ENCODE measurements around the gene ASB15.
"Not testable (repeated sequence)": the region's sequence is repeated elsewhere in the genome, so short reads cannot be mapped to it uniquely, and the experiment has no call there.

Gene ASB15

DNA sequence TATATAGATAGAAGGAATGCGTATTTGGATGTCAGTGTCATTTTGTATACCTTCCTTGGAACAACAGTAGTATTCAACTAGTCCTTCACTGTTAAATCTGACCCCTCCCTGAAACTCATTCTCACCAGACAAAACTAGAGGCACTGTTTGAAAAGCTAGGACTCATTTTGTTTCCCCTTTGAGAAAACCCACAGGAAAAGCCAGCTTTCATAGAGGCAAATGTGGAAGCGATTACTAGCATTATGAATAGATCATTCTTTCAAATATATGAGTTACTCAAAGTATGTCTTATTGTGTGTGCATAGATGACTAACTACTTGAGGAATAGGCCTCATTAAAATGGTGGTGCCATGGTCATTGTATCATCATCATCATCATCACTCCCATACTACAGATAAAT lies 1.9 kb upstream of the ASB15 start:
- DNase-seq: no peak

DNA sequence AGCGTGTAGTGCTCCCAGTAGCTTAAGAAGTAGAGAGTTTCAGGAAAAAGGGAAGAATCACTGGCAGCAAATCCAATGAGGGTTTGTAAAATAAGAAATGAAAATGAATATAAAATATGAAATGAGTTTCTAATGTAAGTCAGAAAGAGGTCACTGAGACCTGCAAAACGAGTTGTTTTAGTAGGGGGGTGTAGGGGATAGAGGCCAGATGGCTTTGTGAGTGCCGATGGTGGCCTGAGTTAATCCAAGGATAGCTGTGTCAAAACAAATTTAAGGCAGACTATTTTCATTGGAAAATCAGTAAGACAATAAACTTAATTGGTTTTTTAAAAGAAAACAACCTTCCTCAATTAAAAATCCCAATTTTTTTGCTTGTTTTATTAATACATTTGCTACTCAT lies 745 bp upstream of the ASB15 start:
- DNase-seq: no peak

DNA sequence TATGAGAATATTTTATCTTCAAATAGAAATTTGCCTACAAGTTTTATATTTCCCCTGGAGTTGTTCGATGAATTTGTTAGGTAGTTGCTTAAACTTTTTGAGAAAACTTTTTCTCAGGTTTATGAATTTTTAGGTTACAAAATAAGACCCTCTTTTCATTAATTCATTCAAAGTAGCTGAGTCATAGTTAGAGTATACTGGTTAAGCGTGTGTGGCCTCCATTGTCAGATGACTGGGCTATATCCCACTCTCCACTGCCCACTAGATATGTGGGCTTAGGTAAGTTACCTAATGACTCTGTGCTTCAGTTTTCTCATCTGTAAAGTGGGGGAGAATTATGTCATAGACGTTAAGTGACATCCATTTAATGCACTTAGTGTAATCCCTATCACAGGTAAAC lies 1.0 kb downstream of the ASB15 start:
- no peak for DNase-seq

DNA sequence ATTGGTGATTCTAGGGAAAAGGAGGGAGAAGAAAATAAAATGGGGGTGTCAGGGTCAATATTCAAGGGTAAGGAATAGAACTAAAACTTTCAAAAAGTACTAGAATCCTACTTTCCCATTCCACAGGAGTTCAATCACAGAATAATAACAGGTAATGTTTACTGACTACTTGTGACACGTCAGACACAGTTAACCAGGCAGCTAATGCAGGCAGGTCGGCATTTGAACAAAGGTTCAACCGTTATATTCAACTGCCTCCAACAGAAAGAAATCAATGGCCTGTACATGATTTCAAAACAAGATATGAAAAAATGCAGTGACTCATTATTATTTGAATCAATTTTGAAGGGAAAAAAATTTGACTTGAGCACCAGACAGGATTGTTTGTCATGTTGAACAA lies 3.1 kb downstream of the ASB15 start:
- no peak for DNase-seq

DNA sequence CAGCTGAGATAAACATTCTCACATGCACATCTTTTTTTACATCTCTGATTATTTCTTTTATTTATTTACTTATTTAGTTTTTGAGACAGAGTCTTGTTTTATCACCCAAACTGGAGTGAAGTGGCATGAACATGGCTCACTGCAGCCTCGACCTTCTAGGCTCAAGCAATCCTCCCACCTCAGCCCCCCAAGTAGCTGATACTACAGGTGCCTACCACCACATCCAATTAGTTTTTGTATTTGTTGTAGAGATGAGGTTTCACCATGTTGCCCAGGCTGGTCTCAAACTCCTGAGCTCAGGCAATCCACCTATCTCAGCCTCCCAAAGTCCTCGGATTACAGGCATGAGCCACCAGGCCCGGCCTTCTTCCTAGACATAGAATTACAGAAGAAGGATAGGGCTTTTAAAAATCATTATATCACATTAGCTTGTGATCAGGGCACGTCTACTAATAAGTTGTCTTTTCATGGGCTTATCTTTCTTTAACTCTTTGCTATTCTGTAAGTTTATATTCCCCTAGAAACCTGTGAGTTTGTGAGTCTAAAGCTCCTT lies 5.9 kb downstream of the ASB15 start:
- DNase-seq: no peak

DNA sequence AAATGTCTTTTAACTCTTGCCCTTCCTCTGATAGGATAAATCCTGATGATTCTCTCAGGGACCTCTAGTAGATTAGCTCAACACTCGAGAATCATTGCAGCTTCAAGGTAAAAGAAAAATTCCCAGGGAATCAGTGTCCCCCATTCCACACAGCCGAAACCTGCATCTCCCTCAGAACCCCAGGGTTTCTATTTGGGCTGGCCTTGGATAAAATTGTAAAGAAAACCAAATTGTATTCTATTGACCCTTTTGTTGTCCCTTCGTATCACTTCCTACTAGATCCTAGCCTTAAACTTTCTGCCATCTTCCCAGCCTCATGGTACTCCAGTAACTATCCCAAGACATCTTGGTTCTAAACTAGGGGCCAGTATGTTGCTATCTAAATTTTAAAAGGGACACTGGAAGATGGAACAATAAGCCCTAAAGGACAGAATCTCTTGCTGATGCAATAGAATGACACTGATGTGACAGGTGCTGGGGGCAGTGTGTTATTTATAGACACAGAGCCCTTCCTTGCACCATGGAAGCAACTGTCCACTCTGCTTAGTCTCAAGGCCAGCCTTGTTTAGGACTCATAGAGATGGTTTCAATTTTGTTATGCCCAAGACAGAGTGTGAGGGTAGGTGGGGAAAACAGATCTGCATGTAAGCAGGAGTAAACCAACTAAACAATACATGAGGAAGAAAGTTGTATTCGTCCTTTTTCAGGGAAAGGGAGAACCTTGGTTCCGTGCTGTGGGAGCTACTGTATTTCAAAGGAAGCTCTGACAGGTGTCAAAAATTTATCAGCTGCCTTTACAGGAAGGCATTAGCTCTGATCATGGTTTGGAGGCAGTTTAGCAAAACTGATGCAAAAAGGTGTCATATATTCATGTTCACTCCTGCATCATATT lies 7.6 kb downstream of the ASB15 start:
- no peak for DNase-seq

DNA sequence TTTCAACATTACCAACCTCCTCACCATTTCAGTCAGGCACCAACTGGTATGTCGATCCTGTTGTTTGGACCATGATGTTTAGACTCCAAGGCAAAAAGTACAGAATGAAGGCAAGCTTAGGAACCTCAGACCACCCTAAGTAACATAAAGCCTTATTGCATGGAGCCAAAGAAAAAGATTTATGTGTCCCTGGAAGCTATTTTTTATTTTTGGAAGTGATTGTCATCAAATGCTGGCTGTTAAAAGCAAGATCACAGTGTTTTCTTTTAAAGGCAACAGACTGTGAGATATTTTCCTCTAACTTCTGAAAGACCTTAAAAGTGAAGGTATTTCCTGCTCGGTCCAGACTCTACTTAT lies 8.2 kb downstream of the ASB15 start:
- no peak for DNase-seq

DNA sequence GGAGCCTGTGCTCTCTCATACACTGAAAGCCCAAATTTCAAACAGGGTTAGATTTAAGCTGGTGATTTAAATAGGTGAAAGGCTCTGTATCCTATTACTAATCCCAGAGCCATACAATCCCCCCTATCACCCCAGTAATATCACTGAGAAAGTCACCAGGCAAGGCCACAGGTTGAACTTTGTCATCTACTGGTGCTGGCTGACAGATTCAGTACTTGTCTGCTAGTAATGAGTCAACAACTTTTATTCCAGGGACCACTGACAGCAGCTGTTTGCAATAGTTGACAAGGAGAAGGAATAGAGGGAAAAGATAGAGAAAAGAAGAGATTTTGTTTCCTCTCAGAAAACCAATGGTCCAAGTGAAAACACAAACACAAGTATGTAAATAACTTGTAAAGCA lies 10.4 kb downstream of the ASB15 start:
- no peak for DNase-seq

DNA sequence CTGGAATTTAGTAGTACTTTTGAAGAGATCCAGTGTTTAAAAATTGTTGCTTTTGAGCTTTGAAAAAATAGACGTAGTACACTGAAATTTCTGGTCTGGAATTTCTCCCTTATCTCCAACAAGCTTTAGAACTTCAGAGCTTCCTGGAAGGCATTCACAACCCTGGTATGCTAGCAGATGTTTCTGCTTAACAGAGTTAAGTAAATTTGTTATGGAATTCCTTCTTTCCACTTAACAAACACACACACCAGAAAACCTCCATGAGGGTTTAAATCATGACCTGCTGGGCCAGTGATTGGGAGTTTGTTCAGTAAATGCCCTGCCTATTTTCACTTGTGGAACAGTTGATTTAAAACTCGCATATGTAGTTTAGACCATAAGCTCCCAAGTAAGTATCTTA lies 13.7 kb downstream of the ASB15 start:
- no peak for DNase-seq

DNA sequence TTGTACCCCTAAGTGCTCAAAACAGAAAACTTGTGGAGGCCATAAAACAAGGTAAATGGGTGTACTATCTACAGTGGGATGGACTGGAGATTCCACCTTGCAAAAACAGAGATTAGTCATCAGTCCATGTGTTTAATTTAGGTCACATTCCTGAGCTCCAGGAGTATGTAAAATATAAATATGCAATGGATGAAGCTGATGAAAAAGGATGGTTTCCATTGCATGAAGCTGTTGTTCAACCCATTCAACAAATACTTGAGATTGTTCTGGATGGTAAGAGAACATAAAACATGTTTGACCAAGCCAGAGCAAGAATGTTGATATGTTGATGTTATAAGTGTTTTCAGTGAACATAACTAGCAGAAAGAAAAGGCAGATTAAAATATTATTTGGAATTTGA lies 14.6 kb downstream of the ASB15 start:
- DNase-seq: no peak

DNA sequence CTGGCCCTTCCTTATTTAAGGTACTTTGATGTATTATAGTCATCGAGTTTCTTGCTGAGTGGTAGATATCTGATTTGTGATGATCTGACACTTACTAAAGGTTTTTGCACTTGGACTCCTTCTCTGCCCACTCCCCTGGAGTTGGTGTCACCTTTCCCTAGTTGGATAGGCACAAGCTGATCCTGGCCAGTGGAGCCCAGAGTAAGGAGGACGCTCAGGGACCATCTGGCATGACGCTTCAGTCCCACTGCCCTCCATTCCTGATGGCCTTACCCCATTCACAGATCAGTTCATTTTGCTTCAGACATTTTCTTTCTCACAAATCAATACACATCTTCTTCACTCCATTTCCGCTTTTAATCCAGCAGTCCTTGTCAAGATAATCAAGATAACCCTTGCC lies 20.1 kb downstream of the ASB15 start:
- DNase-seq: no peak

DNA sequence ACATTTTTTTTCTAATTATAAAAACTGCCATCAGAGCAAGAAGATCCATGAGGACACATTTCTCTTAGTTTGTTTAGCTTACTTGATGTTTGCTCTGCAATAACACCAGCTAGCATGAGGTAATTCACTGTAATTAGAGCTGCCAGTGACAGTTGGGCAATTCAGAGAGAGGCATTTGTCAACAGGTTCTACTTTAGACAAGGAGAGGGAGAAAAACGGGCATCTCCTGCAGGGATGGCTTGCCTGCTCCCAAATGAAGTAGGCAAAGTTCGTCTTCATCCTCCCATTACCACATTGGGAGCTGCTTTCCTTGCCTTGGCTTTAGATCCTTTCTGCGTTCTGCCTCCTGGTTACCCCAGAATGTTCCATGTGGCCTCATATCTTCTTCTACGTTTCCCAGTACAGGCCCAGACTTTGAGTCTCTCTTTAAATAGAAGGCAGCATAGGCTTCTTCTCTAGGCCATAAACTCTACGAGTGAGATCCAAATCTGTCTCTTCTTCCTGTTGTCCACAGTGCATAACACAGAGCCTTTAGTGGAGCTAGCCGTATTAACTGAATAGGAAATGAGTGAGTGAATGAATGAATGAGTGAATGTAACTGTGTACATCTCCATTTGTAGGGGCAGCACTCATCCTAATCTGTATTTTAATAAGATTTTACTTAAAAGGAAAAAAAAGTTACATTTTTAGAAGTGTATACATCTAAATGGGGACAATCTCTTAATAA lies 21.2 kb downstream of the ASB15 start:
- no peak for DNase-seq

DNA sequence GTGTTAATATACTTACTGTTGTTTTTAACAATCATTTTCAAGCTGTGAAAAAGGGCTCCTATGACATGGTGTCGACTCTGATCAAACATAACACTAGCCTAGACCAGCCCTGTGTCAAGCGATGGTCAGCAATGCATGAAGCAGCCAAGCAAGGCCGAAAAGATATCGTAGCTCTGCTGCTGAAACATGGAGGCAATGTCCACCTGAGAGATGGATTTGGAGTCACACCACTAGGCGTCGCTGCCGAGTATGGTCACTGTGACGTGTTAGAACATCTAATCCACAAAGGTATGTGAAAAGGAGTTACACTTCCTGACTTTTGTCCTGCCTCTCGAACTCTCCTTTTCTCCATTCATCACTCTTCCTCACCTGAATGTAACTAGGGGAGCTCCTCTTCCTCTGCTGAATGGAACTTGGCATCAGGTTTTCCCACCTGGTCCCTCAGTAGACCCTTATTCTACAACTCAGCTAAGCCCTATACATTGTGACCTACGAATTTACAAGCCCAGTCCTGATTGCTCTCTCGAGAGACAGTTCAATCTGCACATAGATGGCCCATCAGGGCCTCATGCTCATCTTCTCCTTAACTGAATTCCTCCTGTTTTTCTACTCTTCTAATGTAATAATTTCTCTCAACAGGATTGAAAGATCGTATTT lies 23.0 kb downstream of the ASB15 start:
- no peak for DNase-seq

DNA sequence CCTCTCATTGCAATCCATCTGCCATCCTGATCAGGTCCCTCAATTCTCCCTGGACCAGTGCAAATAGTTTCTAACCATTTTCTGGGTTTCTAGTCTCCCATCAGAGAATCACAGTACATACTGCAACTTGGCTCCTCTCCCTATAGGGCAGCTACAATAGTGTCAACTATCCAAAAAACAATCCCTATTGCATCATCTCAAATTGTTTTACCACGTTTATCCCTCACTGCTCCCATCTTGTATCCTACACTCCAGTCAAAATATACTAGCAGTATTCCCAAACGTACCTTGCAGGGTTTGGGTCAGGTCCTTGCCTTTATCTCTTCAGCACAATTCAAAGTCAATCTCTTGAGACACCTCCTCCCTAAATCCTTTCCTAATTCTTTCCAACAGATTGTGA lies 23.6 kb downstream of the ASB15 start:
- DNase-seq: no peak

DNA sequence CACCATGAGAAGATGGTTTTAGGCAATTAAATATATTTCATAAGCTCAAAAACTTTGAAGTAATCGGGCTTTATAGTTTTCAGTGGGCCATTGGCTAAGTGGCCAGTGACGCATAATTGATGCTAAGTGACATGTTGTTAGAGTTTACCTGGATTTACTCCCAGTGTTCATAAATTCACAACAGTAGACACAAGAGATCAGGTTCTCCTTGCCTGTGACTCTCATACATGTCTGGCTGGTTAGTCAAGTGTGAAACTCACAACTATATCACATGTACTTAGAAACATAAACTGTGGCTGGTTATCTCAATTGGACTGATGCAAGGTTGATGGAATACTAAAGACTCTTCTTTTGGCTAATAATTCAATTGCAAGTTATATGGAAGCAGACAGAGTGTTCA lies 26.2 kb downstream of the ASB15 start:
- no peak for DNase-seq

DNA sequence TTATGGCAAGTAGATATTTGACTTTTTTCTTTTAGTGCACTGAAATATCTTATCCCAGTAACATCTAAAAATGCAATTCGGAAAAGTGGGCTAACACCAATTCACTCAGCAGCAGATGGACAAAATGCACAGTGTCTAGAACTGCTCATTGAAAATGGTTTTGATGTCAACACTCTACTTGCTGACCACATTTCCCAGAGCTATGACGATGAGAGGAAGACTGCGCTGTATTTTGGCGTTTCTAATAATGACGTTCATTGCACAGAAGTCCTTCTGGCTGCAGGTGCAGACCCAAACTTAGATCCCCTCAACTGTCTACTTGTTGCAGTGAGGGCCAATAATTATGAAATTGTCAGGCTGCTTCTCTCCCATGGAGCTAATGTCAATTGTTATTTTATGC lies 27.2 kb downstream of the ASB15 start:
- no peak for DNase-seq

DNA sequence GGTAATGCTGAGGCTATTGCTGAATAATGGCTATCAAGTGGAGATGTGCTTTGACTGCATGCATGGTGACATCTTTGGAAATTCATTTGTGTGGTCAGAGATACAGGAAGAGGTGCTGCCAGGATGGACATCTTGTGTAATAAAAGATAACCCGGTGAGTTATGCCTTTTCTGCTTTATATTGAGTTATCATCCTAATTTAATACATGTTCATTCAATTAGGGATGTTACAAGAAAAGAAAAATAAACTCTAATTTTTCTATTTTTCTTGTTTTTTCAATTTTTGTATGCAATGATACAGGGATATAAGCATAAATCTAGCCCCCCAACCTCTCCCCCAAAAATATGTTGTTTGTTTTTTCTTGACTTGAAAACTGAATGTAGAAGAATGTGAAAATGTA lies 27.7 kb downstream of the ASB15 start:
- DNase-seq: no peak

DNA sequence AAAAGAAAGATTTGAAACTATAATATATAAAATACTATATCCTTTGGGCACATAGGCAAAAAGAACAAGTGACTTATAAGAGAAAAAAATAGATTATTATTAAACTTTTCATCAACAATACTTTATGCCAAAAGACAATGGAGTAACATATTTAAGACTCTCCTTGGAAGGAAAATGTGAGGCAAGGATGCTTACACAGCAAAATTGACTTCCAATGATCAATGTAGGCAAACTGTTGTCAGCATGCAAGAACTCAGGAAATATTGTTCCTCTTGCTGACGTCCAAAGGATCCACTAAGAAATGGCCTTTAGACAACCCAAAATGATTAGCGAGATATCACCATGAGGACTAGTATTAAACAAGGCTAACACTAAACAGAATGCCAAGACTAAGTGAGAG lies 31.2 kb downstream of the ASB15 start:
- DNase-seq: no peak

DNA sequence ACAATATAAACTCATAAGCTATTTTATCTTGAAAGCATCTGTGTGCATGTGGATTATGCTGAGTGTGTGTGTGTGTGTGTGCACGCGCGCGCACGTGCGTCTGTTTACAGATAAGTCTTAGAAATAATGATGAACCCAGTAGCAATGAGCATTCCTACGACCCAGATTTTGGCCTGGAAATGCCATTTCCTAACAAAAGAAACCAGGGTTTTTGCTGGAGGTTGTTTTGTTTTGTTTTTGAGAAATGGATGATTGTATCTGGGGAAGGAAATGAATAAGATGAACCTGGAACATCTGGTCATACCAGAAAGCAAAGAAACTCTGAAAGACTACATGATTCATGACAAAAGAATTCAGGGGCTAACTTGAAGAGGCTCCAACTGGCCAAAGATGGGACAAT lies 31.9 kb downstream of the ASB15 start:
- DNase-seq: no peak

DNA sequence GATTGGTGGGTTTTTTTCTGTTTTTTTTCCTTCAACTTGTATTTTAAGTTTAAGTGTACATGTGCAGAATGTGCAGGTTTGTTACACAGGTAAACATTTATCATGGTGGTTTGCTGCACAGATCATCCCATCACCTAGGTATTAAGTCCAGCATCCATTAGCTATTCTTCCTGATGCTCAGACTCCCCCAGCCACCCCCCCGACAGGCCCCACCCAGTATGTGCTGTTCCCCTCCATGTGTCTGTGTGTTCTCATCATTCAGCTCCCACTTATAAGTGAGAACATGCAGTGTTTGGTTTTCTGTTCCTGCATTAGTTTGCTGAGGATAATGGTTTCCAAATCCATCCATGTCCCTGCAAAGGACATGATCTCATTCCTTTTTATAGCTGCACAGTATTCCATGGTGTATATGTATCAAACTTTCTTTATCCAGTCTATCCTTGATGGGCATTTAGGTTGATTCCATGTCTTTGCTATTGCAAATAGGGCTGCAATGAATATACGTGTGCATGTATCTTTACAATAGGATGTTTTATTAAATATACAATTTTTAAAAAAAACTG lies 32.5 kb downstream of the ASB15 start:
- DNase-seq: not testable (repeated sequence)

DNA sequence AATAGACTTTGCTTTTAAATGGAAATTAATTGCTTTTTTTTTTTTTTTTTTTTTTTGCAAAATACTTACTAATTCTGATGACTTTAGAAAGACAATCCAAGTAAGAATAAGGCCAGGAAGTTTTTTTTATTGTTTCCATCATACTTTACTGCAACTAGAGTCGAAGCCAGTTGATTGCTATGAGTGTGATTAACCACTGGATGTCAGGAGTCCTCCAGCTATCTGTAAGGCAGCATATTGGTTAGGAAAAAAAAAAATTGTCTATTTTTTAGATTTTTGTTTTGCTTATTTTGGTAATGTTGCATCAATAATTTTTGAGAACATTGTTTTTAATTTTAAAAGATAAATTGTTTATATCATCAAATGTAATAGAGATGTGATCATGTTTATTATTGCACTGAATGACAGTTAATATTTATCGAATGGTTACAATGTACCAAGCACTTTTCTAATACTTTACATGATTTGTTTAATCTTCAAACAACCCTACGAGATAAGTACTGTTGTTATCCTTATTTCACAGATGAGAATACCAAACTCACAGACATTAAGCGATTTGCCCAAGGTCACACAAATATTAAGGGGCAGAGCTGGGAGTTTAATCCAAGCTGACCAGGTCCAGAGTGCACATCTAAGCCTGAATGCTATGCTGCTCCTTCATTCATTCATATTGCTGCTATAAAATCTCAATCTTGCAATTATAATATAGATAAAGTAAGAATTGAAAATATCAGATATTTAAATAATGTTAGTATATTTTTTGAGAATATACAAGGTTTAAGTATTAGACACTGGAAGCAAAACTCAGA lies 34.1 kb downstream of the ASB15 start:
- DNase-seq: no peak

DNA sequence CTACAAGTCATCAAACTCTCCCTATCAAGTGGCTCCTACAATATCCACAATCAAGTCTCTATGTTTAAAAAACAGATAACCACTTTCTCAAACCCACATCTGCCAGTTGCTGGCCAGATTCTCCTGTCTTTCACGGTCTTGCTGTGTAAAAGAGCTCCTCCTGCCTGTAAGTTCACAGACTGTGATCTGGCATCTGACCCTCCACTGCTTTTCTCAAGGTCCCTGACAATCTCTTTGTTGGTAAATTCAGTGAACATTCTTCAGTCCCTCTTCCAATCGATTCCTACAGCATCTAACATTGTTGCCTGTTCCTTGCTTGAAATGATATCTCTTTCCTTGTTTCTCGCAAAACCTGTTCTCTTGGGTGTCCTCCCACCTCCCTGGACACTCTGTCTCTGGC lies 35.6 kb downstream of the ASB15 start:
- DNase-seq: no peak

DNA sequence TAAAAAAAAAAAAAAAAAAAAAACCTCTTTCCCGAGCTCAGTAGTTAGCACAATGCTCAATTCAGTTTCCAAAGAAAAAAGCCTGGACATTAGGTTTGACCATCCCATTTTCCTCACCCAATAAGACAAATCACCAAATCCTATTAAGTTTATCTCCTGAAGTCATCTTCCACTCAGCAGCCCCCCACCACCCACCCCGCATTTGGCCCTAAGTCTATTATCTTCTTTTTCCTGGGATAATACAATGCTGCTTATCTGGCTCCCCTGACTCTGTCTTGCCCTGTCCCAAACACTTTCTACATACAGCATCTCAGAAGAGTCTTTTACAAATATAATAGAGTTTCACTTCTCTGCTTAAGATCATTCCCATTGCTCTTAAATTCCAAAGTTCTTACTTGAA lies 36.3 kb downstream of the ASB15 start:
- DNase-seq: no peak
